ENCODE data around the gene P4HB. TPM values are rescaled to one million over a fixed set of nuclear protein-coding genes. Genes with fewer than 3 reads are reported as not detected.
A peak's percentile ranks its signal among the peaks of the same experiment; 100 is the strongest.

Gene P4HB
- total RNA-seq, 2 donors from 2014 or later: 339 to 482 TPM

GRCh38 chr17:81899514-81900166, 39.3 kb upstream of the P4HB start:
- DNase-seq (ENCODE audit: low spot score): peak; percentile 74
- intact Hi-C loops (cut with DNase I): no loop called here

DNA sequence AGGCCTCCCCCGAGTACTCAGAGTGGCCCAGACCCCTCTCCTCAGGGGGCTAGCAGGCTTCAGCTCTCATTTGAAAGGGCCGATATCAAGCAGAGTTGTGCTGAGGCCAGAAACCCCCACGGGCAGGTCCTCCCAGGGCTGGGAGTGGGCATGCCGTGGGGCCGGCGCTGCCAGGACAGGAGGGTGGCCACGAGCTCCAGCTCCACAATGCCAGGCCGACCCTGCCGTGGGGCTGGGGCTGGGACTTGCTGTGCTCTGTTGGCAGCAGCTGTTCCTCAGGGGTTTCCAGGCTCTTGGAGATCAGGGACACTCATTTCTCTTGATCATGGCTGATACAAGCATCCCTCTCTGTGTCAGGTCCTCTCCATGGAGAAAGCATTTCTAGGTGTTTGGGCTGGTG, 38.5 kb upstream of the P4HB start:
- intact Hi-C loops (cut with DNase I): no loop called here
- no peak for DNase-seq (ENCODE audit: low spot score)

DNA sequence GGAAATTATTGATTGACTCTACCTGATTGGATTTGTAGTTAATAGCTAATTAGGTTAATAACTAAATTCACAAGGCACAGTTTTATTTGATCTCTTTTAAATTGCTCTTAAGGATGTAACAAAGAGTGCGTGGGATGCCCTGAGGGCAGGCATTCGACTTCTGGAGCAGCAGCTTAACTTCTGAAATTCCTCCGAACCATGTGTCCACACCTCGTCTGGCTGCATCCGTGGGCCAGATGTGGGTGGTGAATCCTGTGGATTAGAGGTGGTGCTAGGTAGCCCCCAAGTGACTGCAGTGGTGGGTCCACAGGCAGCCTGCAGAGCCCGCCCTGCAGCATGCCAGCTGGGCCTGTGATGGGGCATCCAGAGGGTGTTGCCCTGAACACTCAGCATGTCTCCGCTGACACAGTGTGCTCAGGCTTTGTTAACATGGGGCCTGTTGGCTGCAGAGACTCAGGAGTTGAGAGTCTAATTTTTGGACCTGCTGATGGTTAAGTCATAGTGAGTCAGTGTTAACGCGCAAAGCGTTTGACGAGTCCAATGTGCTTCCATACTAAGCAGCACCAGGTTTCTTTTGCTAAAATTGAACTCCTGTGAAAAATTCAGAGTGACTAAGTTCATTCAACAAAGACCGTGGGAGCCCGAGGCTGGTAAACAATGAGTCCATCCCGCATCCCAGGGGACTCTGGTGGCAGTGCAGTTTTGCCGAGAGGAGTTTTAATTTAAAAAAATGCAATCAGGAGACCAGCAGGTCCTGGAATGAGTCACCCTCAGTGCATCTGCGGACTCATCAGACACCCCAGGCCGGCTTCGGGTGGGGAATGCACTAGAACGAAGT, 37.9 kb upstream of the P4HB start:
- no peak for DNase-seq (ENCODE audit: low spot score)
- intact Hi-C loops (cut with DNase I): no loop called here

DNA sequence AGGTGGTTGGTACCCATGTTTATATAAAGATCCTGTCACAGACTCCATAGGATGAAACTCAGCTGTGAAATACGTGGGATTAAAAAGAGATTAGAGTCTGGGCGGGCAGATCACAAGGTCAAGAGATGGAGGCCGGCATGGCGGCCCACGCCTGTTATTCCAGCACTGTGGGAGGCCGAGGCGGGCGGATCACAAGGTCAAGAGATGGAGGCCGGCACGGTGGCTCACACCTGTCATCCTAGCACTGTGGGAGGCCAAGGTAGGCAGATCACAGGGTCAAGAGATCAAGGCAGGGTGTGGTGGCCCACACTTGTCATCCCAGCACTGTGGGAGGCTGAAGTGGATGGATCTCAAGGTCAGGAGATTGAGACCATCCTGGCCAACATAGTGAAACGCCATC, 35.1 kb upstream of the P4HB start:
- no peak for DNase-seq (ENCODE audit: low spot score)
- intact Hi-C loops (cut with DNase I): no loop called here

- DNase-seq (ENCODE audit: low spot score): no peak
- intact Hi-C loops (cut with DNase I): no loop called here
These were observed 30.9 kb upstream of the P4HB start for GRCh38 chr17:81891303-81891552.

- no peak for DNase-seq (ENCODE audit: low spot score)
- intact Hi-C loops (cut with DNase I): no loop called here
These were observed 30.3 kb upstream of the P4HB start for GRCh38 chr17:81890447-81891302.

DNA sequence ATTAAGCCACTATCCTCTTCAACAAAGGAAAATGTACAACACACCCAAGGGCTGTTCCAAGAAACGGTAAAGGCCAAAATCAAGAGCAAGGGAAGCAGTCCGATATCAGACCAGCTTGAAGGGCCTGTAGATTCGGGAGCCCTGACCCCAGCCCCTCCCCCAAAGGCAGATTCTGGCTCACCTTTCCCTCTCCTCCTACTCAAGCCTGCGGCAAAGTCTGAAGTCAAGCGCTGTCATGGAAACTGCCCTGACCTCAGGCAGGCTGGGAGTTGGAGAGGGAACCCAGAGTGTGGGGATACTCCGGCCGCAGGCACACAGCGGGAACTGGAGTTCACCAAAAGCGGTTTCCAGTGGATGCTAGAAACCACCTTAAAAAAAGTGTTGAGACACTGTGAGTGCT, 29.3 kb upstream of the P4HB start:
- intact Hi-C loops (cut with DNase I): no loop called here

GRCh38 chr17:81888988-81889595, 28.8 kb upstream of the P4HB start:
- intact Hi-C loops (cut with DNase I): no loop called here
- DNase-seq (ENCODE audit: low spot score): no peak

More for the DNA sequence above, 29.3 kb upstream of the P4HB start:
- DNase-seq (ENCODE audit: low spot score): no peak

DNA sequence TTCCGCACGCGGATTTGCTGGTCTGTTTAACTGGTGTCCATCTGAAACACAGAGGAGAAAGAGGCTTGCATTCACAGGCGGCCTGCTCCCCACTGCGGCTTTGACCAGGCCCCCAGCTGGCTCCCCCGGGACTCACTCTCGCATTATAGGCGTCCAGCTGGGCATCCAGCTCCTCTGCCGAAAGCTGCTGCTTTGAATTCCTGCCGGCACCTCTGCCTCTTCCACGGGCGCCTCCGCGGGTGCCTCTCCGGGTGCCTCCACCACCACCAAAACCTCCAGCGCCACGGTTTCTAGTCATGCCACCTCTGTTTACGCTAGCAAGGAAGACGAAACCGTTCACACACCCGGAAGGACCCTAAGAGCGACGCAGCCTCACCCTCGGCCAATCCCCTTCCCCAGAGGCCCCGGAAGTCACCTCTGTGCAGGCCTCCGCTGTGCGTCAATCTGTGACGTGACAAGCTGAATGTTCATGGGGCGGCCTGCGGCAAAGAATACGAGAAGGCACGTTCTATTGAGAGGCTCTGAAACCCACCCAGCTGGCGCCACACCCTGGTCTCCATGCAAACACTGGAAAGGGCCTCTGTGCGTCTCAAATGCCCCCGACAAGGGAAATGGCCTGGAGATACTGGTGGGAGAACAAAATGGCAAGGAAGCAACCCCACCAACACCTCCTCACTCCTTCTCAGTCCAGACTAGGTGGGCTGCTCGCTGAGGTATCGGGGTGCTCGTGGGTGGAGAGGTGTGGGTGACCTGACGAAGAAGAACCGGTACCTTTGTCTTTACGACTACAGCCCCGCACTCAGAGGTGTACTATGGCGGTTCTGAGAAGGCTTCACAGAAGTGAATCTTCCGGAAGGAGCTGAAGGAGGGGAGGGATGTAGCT, 28.0 kb upstream of the P4HB start:
- DNase-seq (ENCODE audit: low spot score): no peak
- intact Hi-C loops (cut with DNase I): no loop called here

- intact Hi-C loops (cut with DNase I): no loop called here
- no peak for DNase-seq (ENCODE audit: low spot score)
These were observed 25.7 kb upstream of the P4HB start for GRCh38 chr17:81885869-81886548.

DNA sequence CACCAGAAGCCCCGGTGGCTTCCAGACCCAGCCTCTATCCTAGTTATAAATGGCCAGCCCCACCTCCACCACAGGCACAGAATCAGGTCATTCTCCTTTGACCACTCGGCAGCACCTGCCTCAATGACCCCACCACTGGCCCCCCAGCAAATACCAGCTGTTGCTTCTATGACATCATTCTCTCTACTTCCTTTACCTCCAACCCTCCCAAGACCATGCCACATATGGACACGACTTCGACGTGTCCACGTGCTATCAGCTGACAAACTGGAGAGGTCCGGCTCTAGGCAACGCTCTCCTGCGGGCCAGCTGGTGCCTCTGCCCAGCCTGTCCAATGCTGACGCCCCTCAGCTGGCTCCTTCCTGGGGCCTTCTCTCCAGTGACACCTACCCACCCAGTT, 25.1 kb upstream of the P4HB start:
- no peak for DNase-seq (ENCODE audit: low spot score)
- intact Hi-C loops (cut with DNase I): no loop called here

GRCh38 chr17:81884968-81885367, 24.6 kb upstream of the P4HB start:
- no peak for DNase-seq (ENCODE audit: low spot score)

GRCh38 chr17:81884520-81884919, 24.2 kb upstream of the P4HB start:
- DNase-seq (ENCODE audit: low spot score): no peak
- intact Hi-C loops (cut with DNase I): no loop called here

More at GRCh38 chr17:81884968-81885367, 24.6 kb upstream of the P4HB start:
- intact Hi-C loops (cut with DNase I): no loop called here

GRCh38 chr17:81879121-81879520, 18.8 kb upstream of the P4HB start:
- no peak for DNase-seq (ENCODE audit: low spot score)
- intact Hi-C loops (cut with DNase I): no loop called here

DNA sequence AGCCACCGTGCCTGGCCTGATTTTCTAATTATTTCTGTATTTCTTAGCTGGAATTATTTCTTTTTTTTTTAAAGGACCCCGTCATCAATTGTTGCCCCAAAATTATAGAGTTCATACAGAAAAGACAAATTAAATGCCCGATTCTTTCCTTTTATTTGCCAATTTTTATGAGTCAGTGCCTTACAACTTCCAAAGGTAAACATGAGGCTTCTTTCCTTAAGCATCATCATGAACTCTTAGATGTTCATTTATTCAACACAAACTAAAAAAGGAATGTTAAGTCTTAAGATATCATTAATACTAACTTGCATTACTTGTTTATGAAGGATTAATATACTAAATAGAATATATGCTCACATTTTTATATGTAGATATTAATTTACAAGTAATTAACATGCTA, 18.0 kb upstream of the P4HB start:
- intact Hi-C loops (cut with DNase I): no loop called here
- DNase-seq (ENCODE audit: low spot score): no peak

DNA sequence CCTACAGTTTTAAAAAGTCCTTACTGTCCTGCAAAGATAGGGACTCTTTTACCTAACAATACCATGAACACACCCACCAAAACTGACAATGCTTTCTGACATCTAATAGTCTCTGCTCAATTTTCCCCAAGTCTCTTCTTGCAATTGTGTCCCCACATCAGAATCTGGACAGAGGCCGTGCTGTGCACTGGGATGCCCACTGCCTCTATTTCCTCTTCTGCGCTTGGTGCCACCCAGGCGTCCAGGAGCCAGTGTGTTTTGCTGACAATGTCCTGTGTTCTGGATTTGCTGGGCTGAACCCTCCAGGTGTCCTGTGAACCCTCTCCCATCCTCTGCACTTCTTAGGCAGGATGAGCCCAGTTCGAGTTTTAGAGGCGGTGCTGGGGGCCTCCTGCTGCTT, 17.2 kb upstream of the P4HB start:
- intact Hi-C loops (cut with DNase I): no loop called here
- DNase-seq (ENCODE audit: low spot score): no peak

DNA sequence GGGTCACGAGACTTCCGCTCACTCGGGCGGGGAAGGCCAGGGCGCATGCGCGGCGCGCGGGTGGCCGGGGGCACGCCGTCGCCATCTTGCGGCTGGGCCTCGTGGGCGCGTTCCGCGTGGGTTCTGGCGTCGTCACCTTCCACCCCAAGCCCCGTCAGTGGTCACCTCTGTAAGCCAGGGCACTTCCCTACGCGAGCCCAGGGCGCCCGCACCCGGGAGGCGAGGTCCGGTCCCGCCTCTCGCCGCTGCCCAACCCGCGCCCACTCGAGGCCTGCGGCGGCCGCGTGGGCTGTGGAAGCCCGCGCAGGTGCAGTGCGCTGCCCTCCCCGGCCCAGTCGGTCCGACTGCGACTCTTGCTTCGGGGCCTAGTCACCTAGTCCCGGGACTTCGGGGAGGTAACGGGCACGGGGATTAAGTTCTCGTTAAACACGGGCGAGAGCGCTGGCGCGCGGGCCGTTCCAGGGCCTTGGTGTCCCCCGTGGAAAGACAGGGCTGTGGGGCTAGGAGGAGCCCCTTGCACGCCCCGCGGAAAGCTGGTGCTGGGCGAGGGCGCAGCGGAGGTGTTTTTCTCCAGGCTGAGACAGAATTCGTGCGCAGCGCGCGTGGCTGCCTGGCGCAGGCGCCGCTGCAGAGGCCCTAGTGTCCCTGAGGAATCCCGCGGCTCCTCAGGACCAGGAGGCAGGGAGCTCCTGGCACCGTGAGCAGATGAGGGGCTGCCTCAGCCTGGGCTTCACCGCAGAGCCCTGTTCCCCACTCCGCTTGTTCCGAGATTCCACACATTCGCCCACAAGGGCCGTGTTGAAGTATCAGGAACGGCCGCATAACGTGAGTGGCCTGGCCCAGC, 11.3 kb upstream of the P4HB start:
- peak; percentile 99 for DNase-seq (ENCODE audit: low spot score)
- intact Hi-C loops (cut with DNase I): no loop called here

DNA sequence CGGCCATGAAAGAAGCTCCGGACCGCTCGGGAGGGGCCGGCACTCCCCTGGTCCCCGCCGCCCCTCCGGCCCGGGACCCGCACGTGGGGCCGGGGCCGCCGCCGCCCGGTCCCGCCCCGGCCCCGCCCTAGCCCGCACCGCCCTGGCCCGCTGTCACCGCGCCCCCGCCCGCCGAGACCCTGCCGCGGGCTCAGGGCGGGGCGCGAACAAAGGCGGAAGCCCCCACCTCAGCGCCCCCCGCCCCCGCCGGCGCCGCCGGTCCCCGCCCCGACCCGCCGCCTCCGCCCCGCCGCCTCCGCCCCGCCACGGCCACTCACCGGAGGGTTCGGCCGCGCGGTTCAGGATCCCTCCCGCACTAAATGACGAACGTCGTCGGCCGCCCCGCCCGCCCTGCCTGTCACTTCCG, 10.6 kb upstream of the P4HB start, which contains the start of gene ARHGDIA:
ARHGDIA (minus strand) TSS at position 357 of the 406 bp plus-strand sequence. CDS start 1,407 bp downstream, outside the sequence.
- intact Hi-C loops (cut with DNase I): no loop called here
- no peak for DNase-seq (ENCODE audit: low spot score)
